ENCODE data around the gene SELENON. TPM values are rescaled to one million over a fixed set of nuclear protein-coding genes. Genes with fewer than 3 reads are reported as not detected.

SELENON gene
- polyA plus RNA-seq, 3 donors = 1.5 to 31.5 (median 3.5) TPM

DNA sequence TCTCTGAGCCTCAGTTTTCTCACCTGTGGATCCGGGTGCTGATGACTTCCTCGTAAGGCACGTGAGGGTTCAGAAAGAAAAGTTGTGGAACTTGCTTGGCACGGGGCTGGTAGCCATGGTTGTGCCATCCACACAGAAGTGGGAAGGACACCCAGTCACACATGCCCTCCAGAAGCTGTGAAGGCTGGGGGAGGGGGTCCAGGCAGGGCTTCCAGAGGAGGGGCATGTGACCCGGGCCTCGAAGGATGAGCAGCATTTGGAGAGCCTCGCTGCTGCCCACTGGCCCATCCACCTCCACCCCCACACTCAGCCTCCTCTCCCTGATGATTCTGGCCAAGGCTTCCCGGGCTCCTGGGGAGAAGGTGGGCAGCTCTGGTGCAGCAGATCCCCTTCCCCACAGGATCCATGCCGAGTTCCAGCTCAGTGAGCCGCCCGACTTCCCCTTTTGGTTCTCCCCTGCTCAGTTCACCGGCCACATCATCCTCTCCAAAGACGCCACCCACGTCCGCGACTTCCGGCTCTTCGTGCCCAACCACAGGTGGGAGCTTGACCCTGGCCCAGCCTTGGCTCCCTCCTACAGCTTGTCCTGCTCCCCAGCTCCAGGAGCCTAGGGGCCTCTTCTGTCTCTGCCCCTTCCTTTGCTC, 9.4 kb downstream of the SELENON start:
- Histone ChIP-seq H3K27me3 (ENCODE audit: control insufficient read depth in 2 of 2, insufficient read depth in 2 of 2, low read length in 2 of 2) (no peaks in the 10 kb centered on the region), H3K4me1 (ENCODE audit: control insufficient read depth in 1 of 2, insufficient read depth in 2 of 2, low read length in 2 of 2) (peaks cover 10 to 21% of the 10 kb centered on the region in 2 donors), H3K36me3 (replicated peaks in 1 of 2; ENCODE audit: control insufficient read depth in 1 of 2, insufficient read depth in 2 of 2, low read length in 2 of 2) (peaks cover 36 to 78% of the 10 kb centered on the region in 2 donors), H3K9ac (ENCODE audit: insufficient read depth, low read length, poor library complexity, severe bottlenecking) (no peak overlapping the region), H3K27ac (ENCODE audit: low read depth in 1 of 2, low read length in 2 of 2) (peak overlapping the region in 1 of 2 donors; percentile 17), H3K9me3 (replicated peaks in 1 of 2; ENCODE audit: control insufficient read depth in 1 of 2, insufficient read depth in 1 of 2, low read length in 2 of 2) (no peaks in the 10 kb centered on the region), H2AFZ (ENCODE audit: insufficient read depth, low read depth, low read length, poor library complexity, severe bottlenecking) (no peak overlapping the region), H3K4me2 (replicated peaks; ENCODE audit: extremely low read depth, low read length, poor library complexity, severe bottlenecking) (peak overlapping the region; percentile 19), H3K79me2 (ENCODE audit: insufficient read depth, low read length) (no peaks in the 10 kb centered on the region), H3K4me3 (replicated peaks in 1 of 3; ENCODE audit: low read depth in 2 of 3, low read length in 3 of 3) (no peak overlapping the region), H4K20me1 (ENCODE audit: insufficient read depth, low read length) (peaks cover 13% of the 10 kb centered on the region)
- Mint-ChIP-seq H3K4me1 (peaks cover 16% of the 10 kb centered on the region), H3K27ac (peak overlapping the region in 4 of 7 donors; percentile 8 to 72 (median 42)), H3K36me3 (peaks cover 49 to 81% of the 10 kb centered on the region in 2 donors), H3K27me3 (ENCODE audit: low read depth in 3 of 3) (peaks cover 0 to 3% (median 2%) of the 10 kb centered on the region in 3 donors), H3K9me3 (peaks cover 0 to 1% (median 0%) of the 10 kb centered on the region in 7 donors), H3K4me3 (peak overlapping the region; percentile 60 to 67)
- intact Hi-C loops (cut with micrococcal nuclease) = loop anchor here (10.0 kb wide), 1 partner anchor 195 kb away; the partner anchor contains the start of gene MAN1C1 (in 2 of the 2)
- no peak for TF ChIP-seq CTCF (IDR thresholded peaks at IDR 0.05)
- 30% methylated on average over 15 of the region's 18 CpGs for WGBS (ENCODE audit: insufficient coverage)
- DNase-seq = peak; percentile 18 to 55 (median 44)

- no peak for TF ChIP-seq CTCF (IDR thresholded peaks at IDR 0.05)
- Mint-ChIP-seq H3K27me3 (ENCODE audit: low read depth in 3 of 3) (peaks cover 0 to 3% (median 2%) of the 10 kb centered on the region in 3 donors), H3K4me3 (peak overlapping the region; percentile 60 to 67), H3K9me3 (peaks cover 0 to 1% (median 0%) of the 10 kb centered on the region in 7 donors), H3K36me3 (peaks cover 54 to 82% of the 10 kb centered on the region in 2 donors), H3K4me1 (peaks cover 14% of the 10 kb centered on the region), H3K27ac (peak overlapping the region in 3 of 7 donors; percentile 21 to 72 (median 43))
- 80% methylated on average over 7 of the region's 7 CpGs for WGBS (ENCODE audit: insufficient coverage)
- Histone ChIP-seq H2AFZ (ENCODE audit: insufficient read depth, low read depth, low read length, poor library complexity, severe bottlenecking) (no peak overlapping the region), H4K20me1 (ENCODE audit: insufficient read depth, low read length) (peaks cover 13% of the 10 kb centered on the region), H3K9me3 (replicated peaks in 1 of 2; ENCODE audit: control insufficient read depth in 1 of 2, insufficient read depth in 1 of 2, low read length in 2 of 2) (no peaks in the 10 kb centered on the region), H3K36me3 (replicated peaks in 1 of 2; ENCODE audit: control insufficient read depth in 1 of 2, insufficient read depth in 2 of 2, low read length in 2 of 2) (peaks cover 39 to 80% of the 10 kb centered on the region in 2 donors), H3K79me2 (ENCODE audit: insufficient read depth, low read length) (no peaks in the 10 kb centered on the region), H3K4me2 (replicated peaks; ENCODE audit: extremely low read depth, low read length, poor library complexity, severe bottlenecking) (peak overlapping the region; percentile 19), H3K9ac (ENCODE audit: insufficient read depth, low read length, poor library complexity, severe bottlenecking) (no peak overlapping the region), H3K4me1 (ENCODE audit: control insufficient read depth in 1 of 2, insufficient read depth in 2 of 2, low read length in 2 of 2) (peaks cover 10 to 21% of the 10 kb centered on the region in 2 donors), H3K27ac (ENCODE audit: low read depth in 1 of 2, low read length in 2 of 2) (peak overlapping the region in 1 of 2 donors; percentile 17), H3K27me3 (ENCODE audit: control insufficient read depth in 2 of 2, insufficient read depth in 2 of 2, low read length in 2 of 2) (no peaks in the 10 kb centered on the region), H3K4me3 (replicated peaks in 1 of 3; ENCODE audit: low read depth in 2 of 3, low read length in 3 of 3) (no peak overlapping the region)
- intact Hi-C loops (cut with micrococcal nuclease) = loop anchor here (10.0 kb wide), 1 partner anchor 195 kb away; the partner anchor contains the start of gene MAN1C1 (in 2 of the 2)
- no peak for DNase-seq
Measured at GRCh38 chr1:25809929-25810328, 9.9 kb downstream of the SELENON start.
